A549 (cell line): ENCODE data around the gene HOXD8.

Experiments used
- CEBPB ChIP-seq, 2 experiments: fragments of >200 bp in 1 of 2; sonication (Bioruptor Twin) in 1 of 2; formaldehyde crosslinking in 1 of 2; IDR thresholded peaks; 2 replicates each; pipeline ENCODE4 v1.6.1; 2012 to 2016
- CHD4 ChIP-seq: fragments of 200-600 bp; sonication (generic); IDR thresholded peaks from 2 replicates; pipeline ENCODE4 v1.6.1; 2016; ENCODE audit warnings: antibody characterized with exemption, mild to moderate bottlenecking, borderline replicate concordance
- CTCF ChIP-seq: fragments of >200 bp; sonication (Bioruptor Twin); formaldehyde crosslinking; IDR thresholded peaks from 3 replicates; pipeline ENCODE4 v1.5.1; 2016
- ELK1 ChIP-seq: fragments of 150-350 bp; IDR thresholded peaks from 2 replicates; pipeline ENCODE4 v1.6.1; 2014; ENCODE audit warnings: low read depth, mild to moderate bottlenecking, low read length
- GATA3 ChIP-seq: IDR thresholded peaks from 2 replicates; pipeline ENCODE4 v1.6.1; 2012; ENCODE audit warnings: borderline replicate concordance
- HDAC2 ChIP-seq: fragments of 200-600 bp; sonication (generic); IDR thresholded peaks from 2 replicates; pipeline ENCODE4 v1.6.1; 2016
- HOXA7 ChIP-seq: fragments of 250-450 bp; sonication (Bioruptor Pico); IDR thresholded peaks from 2 replicates; pipeline ENCODE4 v1.5.0; 2020; ENCODE audit warnings: mild to moderate bottlenecking, moderate library complexity
- MAX ChIP-seq: IDR thresholded peaks from 2 replicates; pipeline ENCODE4 v1.6.1; 2012
- MYC ChIP-seq: IDR thresholded peaks from 2 replicates; pipeline ENCODE4 v1.6.1; 2012; ENCODE audit warnings: mild to moderate bottlenecking, inconsistent platforms, low read length, improper control_type of control experiment, borderline replicate concordance
- POLR2A ChIP-seq: IDR thresholded peaks from 2 replicates; pipeline ENCODE4 v1.6.1; 2012; ENCODE audit warnings: mild to moderate bottlenecking, low read length

GRCh38 chr2:176126929-176127773, 2.4 kb upstream of the HOXD8 start:
- TF ChIP-seq HOXA7 (CRISPR knock-in tag) (no peak), CTCF (peak; percentile 96), MYC (no peak), POLR2A (no peak), CEBPB (IDR thresholded peaks at IDR 0.05) (no peak), HDAC2 (no peak), MAX (no peak), CHD4 (no peak), GATA3 (no peak), ELK1 (no peak)
